Epithelial cell of proximal tubule (primary cell): ENCODE results near the gene CDH4. TPM values are rescaled to one million over a fixed set of nuclear protein-coding genes. Genes with fewer than 3 reads are reported as not detected.

ENCODE experiments used
- DNase-seq: peaks from one replicate; pipeline ENCODE4 v3.0.0-alpha.2; 2011; ENCODE audit warnings: low read depth
- H3K4me3 ChIP-seq: 2 replicates; pipeline ENCODE4 v1.5.1; 2011; ENCODE audit warnings: low read depth, mild to moderate bottlenecking, low read length
- total RNA-seq: library from RNA; depleted of rRNA; stranded (reverse); fragments of >200 nt; gene quantifications from 2 replicates; pipeline ENCODE4 v1.2.3, GENCODE V29; 2015
- TF ChIP-seq, protein P1 (sequence below): conservative IDR thresholded peaks from 2 replicates; pipeline ENCODE4 v1.5.1; 2012; ENCODE audit warnings: low read depth, mild to moderate bottlenecking, low read length

Gene CDH4
- total RNA-seq, 1 donor from 2014 or later, result 17.1 TPM

DNA sequence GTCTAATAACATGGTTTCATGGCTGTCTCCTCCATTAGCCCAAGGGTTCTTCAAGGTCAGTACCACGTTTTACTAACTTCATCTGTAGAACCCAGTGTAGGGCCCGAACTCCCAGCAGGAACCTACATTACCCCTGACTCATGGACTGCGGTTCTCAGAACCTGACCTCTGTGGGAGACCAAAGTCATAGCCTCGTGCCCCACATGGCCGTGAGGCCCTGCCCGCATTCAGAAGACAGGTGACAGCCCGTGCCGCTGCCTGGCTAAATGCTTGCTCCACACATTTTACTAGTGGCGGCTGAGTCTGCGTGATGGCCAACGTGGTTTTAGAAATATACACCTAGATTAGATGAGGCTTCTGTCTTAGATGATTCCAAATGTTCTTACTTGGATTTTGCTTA is 94.9 kb downstream of the CDH4 start:
- DNase-seq, result no peak
- TF ChIP-seq, protein P1, sequence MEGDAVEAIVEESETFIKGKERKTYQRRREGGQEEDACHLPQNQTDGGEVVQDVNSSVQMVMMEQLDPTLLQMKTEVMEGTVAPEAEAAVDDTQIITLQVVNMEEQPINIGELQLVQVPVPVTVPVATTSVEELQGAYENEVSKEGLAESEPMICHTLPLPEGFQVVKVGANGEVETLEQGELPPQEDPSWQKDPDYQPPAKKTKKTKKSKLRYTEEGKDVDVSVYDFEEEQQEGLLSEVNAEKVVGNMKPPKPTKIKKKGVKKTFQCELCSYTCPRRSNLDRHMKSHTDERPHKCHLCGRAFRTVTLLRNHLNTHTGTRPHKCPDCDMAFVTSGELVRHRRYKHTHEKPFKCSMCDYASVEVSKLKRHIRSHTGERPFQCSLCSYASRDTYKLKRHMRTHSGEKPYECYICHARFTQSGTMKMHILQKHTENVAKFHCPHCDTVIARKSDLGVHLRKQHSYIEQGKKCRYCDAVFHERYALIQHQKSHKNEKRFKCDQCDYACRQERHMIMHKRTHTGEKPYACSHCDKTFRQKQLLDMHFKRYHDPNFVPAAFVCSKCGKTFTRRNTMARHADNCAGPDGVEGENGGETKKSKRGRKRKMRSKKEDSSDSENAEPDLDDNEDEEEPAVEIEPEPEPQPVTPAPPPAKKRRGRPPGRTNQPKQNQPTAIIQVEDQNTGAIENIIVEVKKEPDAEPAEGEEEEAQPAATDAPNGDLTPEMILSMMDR, result no peak
- no peak overlapping the region for H3K4me3 ChIP-seq

DNA sequence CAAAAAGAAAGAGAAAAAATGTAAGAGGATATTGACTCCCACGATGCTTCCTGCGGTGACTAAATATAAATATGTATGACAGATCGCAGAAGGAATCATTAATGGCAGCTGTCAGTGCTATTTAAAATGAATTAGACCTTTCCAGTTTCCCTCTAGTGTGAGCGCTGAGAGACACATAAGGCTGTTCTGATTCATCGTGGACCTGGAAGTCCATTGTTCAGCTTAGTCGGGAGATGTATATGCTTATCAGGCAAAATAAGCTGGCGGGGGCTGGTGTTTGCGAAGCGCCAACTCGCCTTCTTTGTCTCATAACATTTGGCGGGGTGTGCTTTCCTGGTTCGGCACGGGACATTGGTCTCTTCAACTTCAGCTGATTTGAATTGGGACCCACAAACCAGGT is 95.4 kb downstream of the CDH4 start:
- no peak for DNase-seq
- TF ChIP-seq, protein P1, result no peak
- H3K4me3 ChIP-seq, result no peak overlapping the region

DNA sequence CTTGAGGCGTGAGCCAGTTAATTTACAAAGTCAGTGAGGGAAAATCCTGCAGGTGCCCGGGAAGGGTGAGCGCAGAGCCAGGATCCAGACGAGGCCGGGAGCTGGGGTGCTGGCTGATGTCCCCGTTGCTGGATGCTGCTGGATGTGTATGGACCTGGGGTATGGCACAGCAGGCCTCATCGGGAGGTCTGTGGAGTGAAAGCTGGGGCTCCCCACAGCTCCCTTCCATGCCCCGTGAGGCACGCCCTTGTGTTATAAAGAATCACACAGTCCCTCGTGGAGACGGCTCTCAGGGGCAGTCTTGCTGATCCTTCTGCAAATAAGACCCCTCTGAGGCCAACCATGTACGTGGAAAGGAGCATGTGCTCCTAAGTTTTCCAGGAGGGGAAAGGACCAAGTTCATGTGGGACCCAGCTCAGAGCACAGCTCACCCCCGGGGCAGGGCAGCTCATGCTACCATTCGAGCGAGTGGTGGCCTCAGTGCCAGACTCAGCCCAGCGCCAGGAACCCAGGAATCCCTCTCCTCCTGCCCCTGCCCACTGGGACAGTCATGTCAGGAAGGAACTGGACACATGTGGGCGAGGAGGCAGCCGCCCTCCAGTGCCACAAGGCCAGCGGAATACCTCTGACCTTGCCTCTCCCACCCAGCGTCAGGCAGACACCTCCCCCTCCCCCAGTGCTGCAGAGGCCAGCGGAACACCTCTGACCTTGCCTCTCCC is 97.5 kb downstream of the CDH4 start:
- H3K4me3 ChIP-seq, result no peak overlapping the region
- DNase-seq, result no peak
- TF ChIP-seq, protein P1, result no peak

DNA sequence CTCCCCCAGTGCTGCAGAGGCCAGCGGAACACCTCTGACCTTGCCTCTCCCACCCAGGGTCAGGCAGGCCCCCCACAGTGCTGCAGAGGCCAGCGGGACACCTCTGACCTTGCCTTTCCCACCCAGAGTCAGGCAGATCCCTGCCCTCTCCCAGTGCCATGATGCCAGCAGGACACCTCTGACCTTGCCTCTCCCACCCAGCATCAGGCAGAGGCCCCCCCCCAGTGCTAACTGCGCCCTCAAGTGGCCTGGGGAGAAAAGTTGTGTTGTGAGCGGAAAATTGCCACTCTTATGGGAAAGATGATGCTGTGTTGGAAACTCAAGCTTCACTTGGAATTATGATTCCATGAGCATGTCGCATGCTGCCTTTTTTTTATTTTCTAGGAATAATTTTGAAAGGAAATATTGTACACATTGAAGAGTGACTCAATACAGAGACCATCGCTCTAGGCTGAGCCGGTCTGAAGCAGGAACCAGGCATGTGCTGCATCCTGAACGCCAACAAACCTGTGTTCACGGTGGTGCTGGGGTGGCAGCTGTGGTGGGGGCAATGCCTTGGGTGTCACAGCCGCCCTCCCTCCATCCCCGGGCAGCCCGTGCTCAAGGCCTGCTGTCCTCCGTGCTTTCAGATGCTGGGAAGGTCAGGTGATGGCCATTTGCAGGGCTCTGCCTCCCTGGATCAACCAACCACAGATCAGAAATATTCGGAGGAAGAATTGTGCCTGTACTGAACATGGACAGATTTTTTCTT is 98.6 kb downstream of the CDH4 start:
- no peak for DNase-seq
- TF ChIP-seq, protein P1, result peak; percentile 22
- no peak overlapping the region for H3K4me3 ChIP-seq

DNA sequence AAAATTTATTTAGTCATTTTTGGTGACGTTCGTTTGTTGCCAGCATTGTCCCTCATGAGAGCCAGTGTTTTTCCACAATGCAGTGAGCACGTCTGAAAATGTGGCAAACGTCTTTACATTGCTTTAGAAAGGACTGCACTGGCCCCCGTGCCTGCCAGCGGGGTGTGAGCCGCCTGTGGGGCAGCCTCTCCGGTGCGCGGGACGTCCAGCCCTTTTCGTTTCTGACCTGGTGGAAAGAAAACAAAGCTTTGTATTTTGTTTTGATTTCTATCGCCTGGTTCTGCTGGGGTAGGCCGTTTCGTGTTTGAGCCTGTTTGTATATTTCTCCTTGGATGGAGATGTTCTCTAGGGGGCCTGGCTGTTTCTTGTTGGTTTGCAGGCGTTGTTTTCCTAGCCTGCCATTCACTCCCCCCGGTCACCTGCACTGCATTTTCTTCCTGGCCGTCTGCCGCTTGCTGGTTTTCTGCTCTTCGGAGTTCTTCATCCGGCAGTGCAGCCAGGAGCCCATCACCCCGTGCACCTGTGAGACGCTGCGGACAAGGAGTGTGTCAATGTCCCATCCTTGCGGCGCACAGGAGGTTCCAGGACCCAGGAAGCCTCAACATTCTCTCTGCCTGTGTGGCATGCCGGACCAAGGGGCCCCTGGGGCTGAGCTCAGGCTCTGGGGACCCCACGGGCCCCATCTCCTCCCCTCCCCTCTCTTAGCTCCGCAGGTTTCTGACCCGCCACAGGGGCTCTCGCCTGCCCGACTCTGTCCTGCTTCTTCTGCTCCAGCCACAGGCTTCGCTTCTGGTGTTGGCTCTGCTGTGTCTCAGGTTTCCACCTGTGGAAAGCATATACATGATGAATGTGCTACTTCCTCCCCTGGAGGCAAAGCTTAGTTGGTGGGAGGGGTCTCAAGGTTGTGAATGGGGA is 100.5 kb downstream of the CDH4 start:
- TF ChIP-seq, protein P1, result no peak
- no peak for DNase-seq
- H3K4me3 ChIP-seq, result peak overlapping the region; percentile 16

DNA sequence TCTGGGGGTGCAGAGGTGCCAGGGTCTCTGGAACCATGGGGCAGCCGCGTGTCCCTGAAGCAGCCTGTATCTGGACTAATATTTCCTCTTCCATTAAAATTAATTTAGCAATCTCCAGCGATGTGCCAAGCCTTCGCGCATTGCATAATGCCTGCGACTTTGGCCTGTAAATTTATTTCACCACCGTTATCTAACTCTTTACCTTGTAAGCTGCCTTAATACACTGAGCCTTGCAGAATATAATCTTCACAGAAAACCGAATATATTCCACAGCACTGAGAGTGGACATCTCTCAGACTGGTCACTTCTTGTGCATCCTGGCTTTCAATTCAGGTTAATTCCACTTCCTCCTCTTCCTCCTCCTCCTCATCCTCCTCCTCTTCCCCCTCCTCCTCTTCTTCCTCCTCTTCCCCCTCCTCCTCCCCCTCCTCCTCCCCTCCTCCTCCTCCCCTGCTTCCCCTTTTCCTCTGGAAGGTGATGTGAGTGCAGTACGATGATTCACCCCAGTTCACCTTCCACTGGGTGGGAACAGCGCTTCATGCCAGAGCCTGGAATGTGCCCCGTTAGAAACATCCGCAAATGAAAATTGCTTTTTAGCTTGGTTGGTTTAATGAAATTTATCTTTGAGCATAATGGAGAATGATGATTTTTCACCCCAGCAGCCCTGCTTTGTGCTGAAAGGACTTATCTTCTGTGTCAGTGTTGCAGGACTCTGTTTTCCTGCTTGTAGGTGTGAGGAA is 101.4 kb downstream of the CDH4 start:
- no peak for DNase-seq
- H3K4me3 ChIP-seq, result no peak overlapping the region
- TF ChIP-seq, protein P1, result no peak
